HCT116 (cell line): ENCODE data around the gene LHX1. TPM values are rescaled to one million over a fixed set of nuclear protein-coding genes. Genes with fewer than 3 reads are reported as not detected.

Experiments
- ATAC-seq: fragments of 200-7000 bp; cut with Tn5 transposase; 2 replicates; pipeline ENCODE4 v1.9.1; 2020; ENCODE audit warnings: mild to moderate bottlenecking, moderate library complexity
- BruUV-seq: library from RNA; stranded (reverse); fragments of 400-500 nt; replicated peaks from 2 replicates; lab custom pipeline; 2021; lab: Mats Ljungman, UMichigan
- CTCF ChIA-PET: fragments of 300-600 bp; sonication (Branson Sonifier 250); formaldehyde crosslinking; loops from one replicate; lab custom pipeline; 2021; ENCODE audit warnings: antibody characterized with exemption; lab: Charles Lee
- POLR2A ChIA-PET: fragments of 300-600, 350-600 bp; sonication (Branson Sonifier 250); formaldehyde crosslinking; loops from one replicate; lab custom pipeline; 2021; ENCODE audit warnings: antibody characterized with exemption; lab: Charles Lee
- RAD21 ChIA-PET, 2 experiments: fragments of 300-600 bp; sonication (Branson Sonifier 250); formaldehyde crosslinking; loops; one replicate each; lab custom pipeline; 2023; ENCODE audit warnings: low total read pairs in 2 of 2; ENCODE audit not compliant: uncharacterized antibody in 2 of 2, unreplicated experiment in 2 of 2, low non-redundant PET in 1 of 2; lab: Charles Lee
- DNase-seq: peaks from one replicate; pipeline ENCODE4 v3.0.0-alpha.2; 2010; ENCODE audit warnings: low read depth, low spot score
- H2AFZ ChIP-seq: fragments of 200-600 bp; shearing (Covaris generic), sonication (generic); 2 replicates; pipeline ENCODE4 v1.6.1; 2017; ENCODE audit warnings: low read depth, mixed run types, mixed read lengths, antibody characterized with exemption, low read length; ENCODE audit not compliant: poor library complexity, severe bottlenecking
- H3K27ac ChIP-seq: 2 replicates; pipeline ENCODE4 v1.5.1; 2012; ENCODE audit warnings: low read depth, low read length
- H3K27me3 ChIP-seq: fragments of 200-600 bp; sonication (generic); 2 replicates; pipeline ENCODE4 v1.6.1; 2016; ENCODE audit warnings: mixed run types, low read length, mixed read lengths; ENCODE audit not compliant: insufficient read depth
- H3K36me3 ChIP-seq, 2 experiments: fragments of 200-500 bp in 1 of 2; fragments of 200-600 bp in 1 of 2; sonication (Bioruptor generic) in 1 of 2; sonication (generic) in 1 of 2; 2 replicates each; pipeline versions ENCODE4 v1.5.1 to v1.6.1; 2014 to 2016; ENCODE audit warnings: low read length in 2 of 2, inconsistent platforms in 1 of 2, mixed read lengths in 1 of 2, mixed run types in 1 of 2; ENCODE audit not compliant: insufficient read depth in 2 of 2, control insufficient read depth in 1 of 2
- H3K4me1 ChIP-seq, 2 experiments: fragments of 200-600 bp in 1 of 2; sonication (generic) in 1 of 2; 2 replicates each; pipeline versions ENCODE4 v1.5.1 to v1.6.1; 2012 to 2017; ENCODE audit warnings: low read length in 2 of 2, inconsistent platforms in 1 of 2, mild to moderate bottlenecking in 1 of 2, mixed read lengths in 1 of 2, mixed run types in 1 of 2, moderate library complexity in 1 of 2; ENCODE audit not compliant: insufficient read depth in 2 of 2, control insufficient read depth in 1 of 2
- H3K4me2 ChIP-seq: fragments of 200-600 bp; sonication (generic); 2 replicates; pipeline ENCODE4 v1.6.1; 2017; ENCODE audit warnings: mixed run types, low read length, mixed read lengths
- H3K4me3 ChIP-seq, 2 experiments: fragments of 200-600 bp in 1 of 2; sonication (generic) in 1 of 2; replicated peaks in 1 of 2; 2 replicates each; pipeline ENCODE4 v1.5.1; 2011 to 2016; ENCODE audit warnings: low read length in 2 of 2, control low read depth in 1 of 2, low read depth in 1 of 2, mild to moderate bottlenecking in 1 of 2, mixed read lengths in 1 of 2, mixed run types in 1 of 2
- H3K79me2 ChIP-seq: fragments of 200-600 bp; sonication (generic); 2 replicates; pipeline ENCODE4 v1.6.1; 2017; ENCODE audit warnings: mild to moderate bottlenecking, mixed run types, low read length, moderate library complexity, mixed read lengths; ENCODE audit not compliant: insufficient read depth
- H3K9ac ChIP-seq: fragments of 200-600 bp; sonication (generic); 2 replicates; pipeline ENCODE4 v1.6.1; 2016; ENCODE audit warnings: low read length, mixed read lengths
- H3K9me2 ChIP-seq: fragments of 200-600 bp; sonication (generic), shearing (Covaris generic); 2 replicates; pipeline ENCODE4 v1.6.1; 2017; ENCODE audit warnings: mixed run types, mild to moderate bottlenecking, moderate library complexity; ENCODE audit not compliant: insufficient read depth
- H3K9me3 ChIP-seq, 2 experiments: fragments of 200-500 bp in 1 of 2; fragments of 200-600 bp in 1 of 2; sonication (Bioruptor generic) in 1 of 2; sonication (generic) in 1 of 2; 2 replicates each; pipeline ENCODE4 v1.6.1; 2014 to 2017; ENCODE audit warnings: low read length in 2 of 2, mixed read lengths in 2 of 2, inconsistent platforms in 1 of 2, low read depth in 1 of 2, mild to moderate bottlenecking in 1 of 2, mixed run types in 1 of 2, moderate library complexity in 1 of 2; ENCODE audit not compliant: control insufficient read depth in 1 of 2, insufficient read depth in 1 of 2
- H4K20me1 ChIP-seq: fragments of 200-600 bp; sonication (generic), shearing (Covaris generic); 2 replicates; pipeline ENCODE4 v1.6.1; 2017; ENCODE audit warnings: mixed run types, mild to moderate bottlenecking, moderate library complexity; ENCODE audit not compliant: insufficient read depth
- ATF3 ChIP-seq: IDR thresholded peaks from 2 replicates; pipeline ENCODE4 v1.6.1; 2012
- CBX3 ChIP-seq: IDR thresholded peaks from 2 replicates; pipeline ENCODE4 v1.6.1; 2012; ENCODE audit warnings: low read depth
- CEBPB ChIP-seq: IDR thresholded peaks from 2 replicates; pipeline ENCODE4 v1.6.1; 2012; ENCODE audit warnings: low read depth
- CTCF ChIP-seq, 3 experiments: fragments of 200-600 bp in 1 of 3; sonication (generic) in 1 of 3; IDR thresholded peaks in 2 of 3; conservative IDR thresholded peaks in 1 of 3; 2 replicates each; pipeline ENCODE4 v1.5.1; 2012 to 2017; ENCODE audit warnings: low read depth in 2 of 3, low read length in 2 of 3, antibody characterized with exemption in 1 of 3, borderline replicate concordance in 1 of 3, control low read depth in 1 of 3, mild to moderate bottlenecking in 1 of 3, mixed read lengths in 1 of 3, mixed run types in 1 of 3, moderate library complexity in 1 of 3; ENCODE audit not compliant: insufficient read depth in 1 of 3
- ELF1 ChIP-seq: IDR thresholded peaks from 2 replicates; pipeline ENCODE4 v1.6.1; 2012; ENCODE audit warnings: low read depth, borderline replicate concordance
- EZH2 ChIP-seq: fragments of 200-600 bp; sonication (generic); IDR thresholded peaks from 2 replicates; pipeline ENCODE4 v1.6.1; 2017; ENCODE audit warnings: antibody characterized with exemption, mixed run types
- FOSL1 ChIP-seq: IDR thresholded peaks from 2 replicates; pipeline ENCODE4 v1.6.1; 2012; ENCODE audit warnings: low read depth
- JUND ChIP-seq: IDR thresholded peaks from 2 replicates; pipeline ENCODE4 v1.6.1; 2012
- MAX ChIP-seq: IDR thresholded peaks from 2 replicates; pipeline ENCODE4 v1.6.1; 2012
- POLR2A ChIP-seq: IDR thresholded peaks from 2 replicates; pipeline ENCODE4 v1.7.0; 2011; ENCODE audit warnings: borderline replicate concordance; ENCODE audit not compliant: insufficient read depth, insufficient read length; ENCODE audit errors: extremely low read depth
- RAD21 ChIP-seq: IDR thresholded peaks from 2 replicates; pipeline ENCODE4 v1.6.1; 2012; ENCODE audit warnings: low read depth, mild to moderate bottlenecking
- REST ChIP-seq: IDR thresholded peaks from 2 replicates; pipeline ENCODE4 v1.6.1; 2012; ENCODE audit warnings: low read depth
- SP1 ChIP-seq: IDR thresholded peaks from 2 replicates; pipeline ENCODE4 v1.6.1; 2012; ENCODE audit warnings: low read depth
- SRF ChIP-seq: IDR thresholded peaks from 2 replicates; pipeline ENCODE4 v1.6.1; 2012; ENCODE audit warnings: low read depth
- TCF7L2 ChIP-seq: IDR thresholded peaks from 2 replicates; pipeline ENCODE4 v1.7.0; 2011; ENCODE audit warnings: borderline replicate concordance, inconsistent platforms; ENCODE audit not compliant: insufficient read depth, insufficient read length; ENCODE audit errors: extremely low read depth
- ZBTB33 ChIP-seq: IDR thresholded peaks from 2 replicates; pipeline ENCODE4 v1.6.1; 2011; ENCODE audit warnings: mild to moderate bottlenecking, low read length, moderate library complexity; ENCODE audit not compliant: insufficient replicate concordance; ENCODE audit errors: extremely low read depth
- ZFX ChIP-seq: fragments of 450-650 bp; IDR thresholded peaks from 2 replicates; pipeline ENCODE4 v1.6.1; 2017
- ZNF274 ChIP-seq: fragments of 200-500 bp; sonication (Bioruptor generic); IDR thresholded peaks from 2 replicates; pipeline ENCODE4 v1.6.1; 2014; ENCODE audit warnings: mild to moderate bottlenecking, low read depth, low read length, inconsistent platforms
- intact Hi-C: fragments of 100-400 bp; cut with micrococcal nuclease; formaldehyde crosslinking; loops from 2 replicates; pipeline ENCODE4 v1.10.0; 2022
- total RNA-seq: library from RNA; stranded (reverse); gene quantifications from one replicate; pipeline ENCODE4 v1.2.1, GENCODE V29; 2021; ENCODE audit not compliant: unreplicated experiment

Gene LHX1
- total RNA-seq, 1 experiment from 2014 or later = 0.44 TPM

GRCh38 chr17:36921095-36921851, 16.0 kb upstream of the LHX1 start (continued):
- TF ChIP-seq RAD21 (peak; percentile 49), ZNF274 (no peak), TCF7L2 (peak; percentile 61), ZFX (no peak)

- no peak overlapping the region for H2AFZ ChIP-seq
- H3K9ac ChIP-seq = peak overlapping the region; percentile 70
- H3K4me3 ChIP-seq = no peak overlapping the region
- TF ChIP-seq RAD21 (no peak), CEBPB (no peak), REST (no peak), FOSL1 (no peak), SRF (no peak), EZH2 (no peak), POLR2A (no peak), ZBTB33 (no peak), MAX (no peak), CTCF (IDR thresholded peaks at IDR 0.05 in 2 of 3, conservative IDR thresholded peaks at IDR 0.05 in 1 of 3; ENCODE audit: borderline replicate concordance in 1 of 3, insufficient read depth in 1 of 3, low read depth in 2 of 3, low read length in 2 of 3) (no peak), ATF3 (no peak), ELF1 (no peak), ZFX (no peak), SP1 (no peak), CBX3 (no peak), JUND (no peak)
- TF ChIP-seq, all 23 proteins: peak for 0
- Histone ChIP-seq H4K20me1 (no peaks in the 10 kb centered on the region), H3K36me3 (no peaks in the 10 kb centered on the region), H3K4me2 (peak overlapping the region; percentile 91), H3K4me1 (peaks cover 62 to 73% of the 10 kb centered on the region in 2 experiments), H3K9me2 (no peaks in the 10 kb centered on the region), H3K79me2 (no peaks in the 10 kb centered on the region), H3K27me3 (no peaks in the 10 kb centered on the region), H3K27ac (peak overlapping the region; percentile 100), H3K9me3 (no peaks in the 10 kb centered on the region)
- intact Hi-C loops = no loop called here
- POLR2A ChIA-PET = interaction anchor here (1.3 to 1.6 kb wide), 4 partner anchors 11 to 49 kb away, joined by 3 to 5 read pairs (median 4); partner anchors contain the start of gene AATF
- DNase-seq = no peak
- no TSS peak for BruUV-seq
- CTCF ChIA-PET = no interaction called here
- no peak for ATAC-seq
- RAD21 ChIA-PET = no interaction called here
These were observed 15.1 kb upstream of the LHX1 start for GRCh38 chr17:36922175-36922574.
